Heart left ventricle (tissue), 16 donors: ENCODE data around the gene WDR36. TPM values are rescaled to one million over a fixed set of nuclear protein-coding genes. Genes with fewer than 3 reads are reported as not detected.

Experiments
- ATAC-seq, 4 donors: fragments of 200-7000 bp; cut with Tn5 transposase; one replicate each; pipeline ENCODE4 v1.9.1; 2020 to 2022; ENCODE audit warnings: moderate library complexity in 4 of 4, mild to moderate bottlenecking in 3 of 4, moderate number of reproducible peaks in 1 of 4
- DNase-seq, 5 donors: peaks; one replicate each; pipeline ENCODE4 v3.0.0-alpha.2; 2020
- H3K27ac ChIP-seq, 12 donors: fragments of 200-600 bp; sonication (generic) in 4 of 12; one replicate each; pipeline versions ENCODE4 v1.5.0 to v1.8.0; 2016 to 2022; ENCODE audit warnings: mild to moderate bottlenecking in 2 of 12
- H3K27me3 ChIP-seq, 9 donors: fragments of 200-600 bp; sonication (generic) in 2 of 9; one replicate each; pipeline versions ENCODE4 v1.5.1 to v1.8.0; 2016 to 2022; ENCODE audit warnings: mild to moderate bottlenecking in 3 of 9
- H3K36me3 ChIP-seq, 9 donors: fragments of 200-600 bp; sonication (generic) in 2 of 9; one replicate each; pipeline versions ENCODE4 v1.5.0 to v1.8.0; 2018 to 2022; ENCODE audit warnings: mild to moderate bottlenecking in 2 of 9
- H3K4me1 ChIP-seq, 12 donors: fragments of 200-600 bp; sonication (generic) in 4 of 12; one replicate each; pipeline versions ENCODE4 v1.5.0 to v1.8.0; 2016 to 2022; ENCODE audit warnings: mild to moderate bottlenecking in 3 of 12
- H3K4me3 ChIP-seq, 12 donors: fragments of 200-600 bp; sonication (generic) in 4 of 12; one replicate each; pipeline versions ENCODE4 v1.5.0 to v1.8.0; 2017 to 2022; ENCODE audit warnings: mild to moderate bottlenecking in 9 of 12, moderate library complexity in 4 of 12
- H3K9me3 ChIP-seq, 12 donors: fragments of 200-600 bp; sonication (generic) in 4 of 12; one replicate each; pipeline versions ENCODE4 v1.5.0 to v1.8.0; 2016 to 2022; ENCODE audit warnings: mild to moderate bottlenecking in 1 of 12
- CTCF ChIP-seq, 12 donors: fragments of 200-600 bp; sonication (generic) in 4 of 12; IDR thresholded peaks; one replicate each; pipeline versions ENCODE4 v1.5.0 to v1.8.0; 2018 to 2022; ENCODE audit warnings: antibody characterized with exemption in 12 of 12, mild to moderate bottlenecking in 5 of 12
- POLR2A ChIP-seq, 2 donors: fragments of 450-650 bp; IDR thresholded peaks; one replicate each; pipeline ENCODE4 v1.6.1; 2017; ENCODE audit warnings: antibody characterized with exemption in 2 of 2, mild to moderate bottlenecking in 2 of 2, moderate library complexity in 2 of 2
- WGBS, 4 donors: extraction: QIAGEN DNeasy Blood & Tissue Kit in 2 of 4; methylation state at CpG; one replicate each; pipeline versions ENCODE4 v1.1.5 to v1.1.7; 2013 to 2018; 5-methylcytosine and 5-hydroxymethylcytosine counted together
- intact Hi-C, 10 donors: fragments of 100-400 bp; cut with DNase I; formaldehyde crosslinking; loops; one replicate each; pipeline versions ENCODE4 v1.11.1 to v1.14.2; 2022
- long read RNA-seq, 3 donors: library from polyadenylated mRNA; unstranded; transcript quantifications; one replicate each; pipeline ENCODE4 v2.0.0, GENCODE V29; 2020 to 2021
- polyA plus RNA-seq, 2 donors: library from polyadenylated mRNA; stranded (reverse); fragments of 200-250 nt; gene quantifications; one replicate each; pipeline ENCODE4 v1.2.3, GENCODE V29; 2013
- total RNA-seq, 9 donors: library from RNA; depleted of rRNA in 2 of 9; stranded (reverse); fragments of >200 nt in 2 of 9; fragmentation: NEBNext Ultra II Directional in 3 of 9; extraction: Animal tissue kit (Norgen Biotek cat#: 25700) in 3 of 9; gene quantifications; one replicate each; pipeline versions ENCODE4 v1.1.0 to v1.2.4, GENCODE V29; 2016 to 2023
- donor health status: ischemic (EF 13 %, LVEDD 7.1; RV severe dilation, severe dysfunction).
- donor health status: healthy with polysubstance abuse.
- donor health status: DM: no; HTN: yes; CAD: no.
- donor health status: DM: no; HTN: no; CAD: no.
- donor health status: ischemic (EF 25% LVEDD 6.9; RV normal size, moderate dysfunction).
- donor health status: ischemic (EF 25% LVEDD 5.7; RV mildly dilated, moderate dysfunction).
- donor health status: healthy.
- donor health status: DM: yes; HTN: yes; CAD: no.
- donor health status: ischemic (EF 35%, LVEDD 5.7; RV mildly dilated, moderate dysfunction).
- donor health status: nonischemic (EF 11% LVEDD 7.7; RV severe dilation, severe dysfunction).
- donor health status: DM: yes; HTN: yes; CAD: no.
- donor health status: PGD.
- donor health status: ischemic (EF 29% LVEDD 5.4; RV normal size, mild dysfunction).
- donor health status: nonischemic (EF 23%, LVEDD 6.1; RV moderate dilation, normal function).

The WDR36 gene
- total RNA-seq (10 to 100 TPM; 10.3 to 18.0 (median 13.1) TPM), polyA plus RNA-seq (1 to 10 TPM; 4.3 to 5.1 TPM)
- long read RNA-seq, donor 1, full-length matches to known transcripts, result 7 of 13 reads
- long read RNA-seq, donor 1, partial matches to known transcripts, result 3 of 13 reads
- long read RNA-seq, donor 1, other reads (novel, unspliced or antisense), result 3 of 13 reads
- long read RNA-seq, donor 2, full-length matches to known transcripts, result 22 of 40 reads
- long read RNA-seq, donor 2, partial matches to known transcripts, result 13 of 40 reads
- long read RNA-seq, donor 2, other reads (novel, unspliced or antisense), result 5 of 40 reads
- long read RNA-seq, donor 3, full-length matches to known transcripts, result 18 of 20 reads
- long read RNA-seq, donor 3, partial matches to known transcripts, result 1 of 20 reads
- long read RNA-seq, donor 3, other reads (novel, unspliced or antisense), result 1 of 20 reads

DNA sequence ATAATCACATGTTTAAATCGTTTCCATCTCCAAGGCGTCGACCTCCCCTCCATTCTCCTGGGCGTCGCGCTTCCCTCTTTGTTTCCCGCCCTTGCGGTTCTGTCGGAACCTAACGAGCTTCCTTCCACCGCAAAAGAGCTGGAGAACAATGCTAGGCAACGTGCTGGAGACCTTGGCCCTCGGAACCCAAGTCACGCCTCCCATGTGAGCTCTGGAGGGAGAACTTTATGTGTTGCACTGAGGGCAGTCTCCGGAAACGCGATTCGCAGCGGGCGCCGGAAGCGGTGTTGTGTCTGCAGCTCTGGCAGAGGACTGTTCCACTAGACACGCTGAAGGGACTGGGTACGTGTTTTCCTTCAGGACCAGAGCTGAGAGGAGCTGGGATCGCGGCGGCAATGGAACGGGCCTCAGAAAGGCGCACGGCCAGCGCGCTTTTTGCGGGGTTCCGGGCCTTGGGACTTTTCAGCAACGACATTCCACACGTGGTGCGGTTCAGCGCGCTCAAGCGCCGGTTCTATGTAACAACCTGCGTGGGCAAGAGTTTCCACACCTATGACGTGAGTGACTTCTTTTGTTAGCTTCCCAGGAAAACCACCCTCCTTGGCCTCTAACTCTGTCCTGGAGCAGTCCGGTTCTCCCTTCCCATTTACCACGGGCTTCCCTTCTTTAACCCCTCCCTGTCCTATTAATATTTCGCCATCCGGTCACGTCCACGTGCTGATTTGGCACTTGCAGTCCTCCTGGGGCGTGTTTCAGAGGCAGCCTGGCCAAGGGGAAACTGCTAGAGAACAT is at the start of gene WDR36:
WDR36 (plus strand) TSS at position 287 of the 792 bp plus-strand sequence; CDS start at position 396, 109 bp downstream.
- 1 to 2% (median 1%) methylated on average over 42 to 50 of the region's 50 CpGs for WGBS, 4 donors
- peak in 2 of 12 donors; percentile 6 to 12 for TF ChIP-seq CTCF (IDR thresholded peaks at IDR 0.05)
- TF ChIP-seq POLR2A (IDR thresholded peaks at IDR 0.05), result peak in 1 of 2 donors; percentile 49
- peak; percentile 87 to 93 (median 92) for DNase-seq
- intact Hi-C loops, result loop anchor here in 5 of 10 donors (5.0 to 10.0 kb wide), 2 partner anchors 335 to 337 kb away; no protein-coding TSS in a partner anchor
- H3K9me3 ChIP-seq, result no peaks in the 10 kb centered on the region
- H3K27ac ChIP-seq, result peak within 1 kb of the TSS; percentile 11 to 91 (median 78)
- H3K36me3 ChIP-seq, result peaks cover 0 to 29% (median 16%) of the 10 kb centered on the region in 9 donors
- ATAC-seq, result peak; percentile 95 to 99 (median 99)
- peaks cover 0 to 29% (median 14%) of the 10 kb centered on the region in 12 donors for H3K4me1 ChIP-seq
- H3K27me3 ChIP-seq, result no peaks in the 10 kb centered on the region
- peak within 1 kb of the TSS; percentile 55 to 99 (median 84) for H3K4me3 ChIP-seq

GRCh38 chr5:111043712-111044506 is 48.2 kb upstream of the WDR36 start:
- H3K9me3 ChIP-seq, result peaks cover 0 to 11% (median 0%) of the 10 kb centered on the region in 12 donors
- H3K4me3 ChIP-seq, result no peak overlapping the region
- DNase-seq (no peak), ATAC-seq (no peak)
- 41 to 53% (median 43%) methylated on average over 5 of the region's 5 CpGs for WGBS, 4 donors
- no peak for TF ChIP-seq CTCF (IDR thresholded peaks at IDR 0.05)
- no peak for TF ChIP-seq POLR2A (IDR thresholded peaks at IDR 0.05)
- no peaks in the 10 kb centered on the region for H3K36me3 ChIP-seq
- H3K27me3 ChIP-seq, result no peaks in the 10 kb centered on the region
- intact Hi-C loops, result no loop called here
- no peak overlapping the region for H3K27ac ChIP-seq
- no peaks in the 10 kb centered on the region for H3K4me1 ChIP-seq

GRCh38 chr5:111058064-111058463 is 34.1 kb upstream of the WDR36 start:
- DNase-seq, result no peak
- intact Hi-C loops, result loop anchor here in 1 of 10 donors (10.0 kb wide), 1 partner anchor 263 kb away; no protein-coding TSS in a partner anchor
- TF ChIP-seq POLR2A (IDR thresholded peaks at IDR 0.05) (no peak), CTCF (IDR thresholded peaks at IDR 0.05) (no peak)
- H3K36me3 ChIP-seq, result no peaks in the 10 kb centered on the region
- H3K4me1 ChIP-seq, result no peaks in the 10 kb centered on the region
- peaks cover 0 to 6% (median 0%) of the 10 kb centered on the region in 9 donors for H3K27me3 ChIP-seq
- peaks cover 0 to 7% (median 0%) of the 10 kb centered on the region in 12 donors for H3K9me3 ChIP-seq
- no peak for ATAC-seq
- no peak overlapping the region for H3K4me3 ChIP-seq
- no peak overlapping the region for H3K27ac ChIP-seq
